Tibial nerve (tissue), 4 donors: ENCODE data around the gene CDCA3. TPM values are rescaled to one million over a fixed set of nuclear protein-coding genes. Genes with fewer than 3 reads are reported as not detected.

ENCODE experiments used
- DNase-seq, 2 donors: peaks; one replicate each; pipeline ENCODE4 v3.0.0-alpha.2; 2019; ENCODE audit warnings: low spot score in 2 of 2
- H3K27ac ChIP-seq, 4 donors: fragments of 200-600 bp; sonication (generic) in 3 of 4; one replicate each; pipeline ENCODE4 v1.5.1; 2017 to 2019; ENCODE audit warnings: mild to moderate bottlenecking in 1 of 4
- H3K27me3 ChIP-seq, 2 donors: fragments of 200-600 bp; sonication (generic) in 1 of 2; one replicate each; pipeline versions ENCODE4 v1.5.1 to v1.6.0; 2017 to 2019
- H3K36me3 ChIP-seq, 3 donors: fragments of 200-600 bp; sonication (generic); one replicate each; pipeline ENCODE4 v1.5.1; 2018 to 2019
- H3K4me1 ChIP-seq, 4 donors: fragments of 200-600 bp; sonication (generic) in 3 of 4; one replicate each; pipeline ENCODE4 v1.5.1; 2017 to 2019
- H3K4me3 ChIP-seq, 4 donors: fragments of 200-600 bp; sonication (generic) in 3 of 4; one replicate each; pipeline ENCODE4 v1.5.1; 2017 to 2019; ENCODE audit warnings: mild to moderate bottlenecking in 1 of 4, moderate library complexity in 1 of 4
- H3K9me3 ChIP-seq, 4 donors: fragments of 200-600 bp; sonication (generic) in 3 of 4; one replicate each; pipeline ENCODE4 v1.5.1; 2017 to 2019
- CTCF ChIP-seq, 5 experiments: fragments of 200-600 bp in 3 of 5; fragments of 450-650 bp in 2 of 5; sonication (generic) in 3 of 5; IDR thresholded peaks; one replicate each; pipeline ENCODE4 v1.5.1; 2016 to 2019; ENCODE audit warnings: antibody characterized with exemption in 5 of 5, mild to moderate bottlenecking in 3 of 5, moderate library complexity in 2 of 5
- EP300 ChIP-seq, 2 donors: sonication (generic); formaldehyde crosslinking; IDR thresholded peaks; one replicate each; pipeline ENCODE4 v1.6.1; 2017; ENCODE audit warnings: antibody characterized with exemption in 2 of 2, mild to moderate bottlenecking in 1 of 2
- POLR2A ChIP-seq, 2 donors: fragments of 450-650 bp; IDR thresholded peaks; one replicate each; pipeline ENCODE4 v1.6.1; 2017; ENCODE audit warnings: antibody characterized with exemption in 2 of 2, mild to moderate bottlenecking in 2 of 2, moderate library complexity in 2 of 2
- WGBS, 2 donors: methylation state at CpG; one replicate each; pipeline ENCODE4 v1.1.5; 2018; 5-methylcytosine and 5-hydroxymethylcytosine counted together
- total RNA-seq, 4 donors: library from RNA; depleted of rRNA; stranded (reverse); fragments of >200 nt; gene quantifications; one replicate each; pipeline ENCODE4 v1.1.0, GENCODE V29; 2016

Gene CDCA3
- total RNA-seq, 4 donors from 2014 or later: 0.21 to 19.4 (median 3.6) TPM

GRCh38 chr12:6853626-6854025 lies 2.5 kb upstream of the CDCA3 start:
- Histone ChIP-seq H3K27ac (peak overlapping the region in 3 of 4 donors; percentile 24 to 94 (median 88)), H3K4me1 (peaks cover 0 to 23% (median 14%) of the 10 kb centered on the region in 4 donors), H3K9me3 (no peaks in the 10 kb centered on the region), H3K4me3 (no peak overlapping the region), H3K27me3 (no peaks in the 10 kb centered on the region), H3K36me3 (peaks cover 2 to 46% (median 5%) of the 10 kb centered on the region in 3 donors)
- TF ChIP-seq CTCF (IDR thresholded peaks at IDR 0.05) (no peak), EP300 (IDR thresholded peaks at IDR 0.05) (no peak), POLR2A (IDR thresholded peaks at IDR 0.05) (no peak)
- no peak for DNase-seq
- 76 to 81% methylated on average over 1 of the region's 1 CpG for WGBS, 2 donors

GRCh38 chr12:6852651-6853354 lies 1.7 kb upstream of the CDCA3 start:
- peaks cover 0 to 23% (median 14%) of the 10 kb centered on the region in 4 donors for H3K4me1 ChIP-seq
- H3K36me3 ChIP-seq: peaks cover 2 to 45% (median 5%) of the 10 kb centered on the region in 3 donors
- WGBS, 2 donors: 1 to 2% methylated on average over 18 of the region's 18 CpGs
- H3K4me3 ChIP-seq: peak overlapping the region; percentile 14 to 84 (median 66)
- H3K9me3 ChIP-seq: no peaks in the 10 kb centered on the region
- no peaks in the 10 kb centered on the region for H3K27me3 ChIP-seq
- peak overlapping the region; percentile 24 to 94 (median 63) for H3K27ac ChIP-seq
- no peak for DNase-seq
- TF ChIP-seq POLR2A (IDR thresholded peaks at IDR 0.05): no peak
- no peak for TF ChIP-seq EP300 (IDR thresholded peaks at IDR 0.05)
- TF ChIP-seq CTCF (IDR thresholded peaks at IDR 0.05): no peak

GRCh38 chr12:6851921-6852650 lies 1.0 kb upstream of the CDCA3 start, which contains the start of gene USP5:
TSS of gene USP5 (plus strand) at chr12:6852150. CDS start at chr12:6852180, 30 bp downstream.
- no peaks in the 10 kb centered on the region for H3K9me3 ChIP-seq
- no peaks in the 10 kb centered on the region for H3K27me3 ChIP-seq
- H3K4me1 ChIP-seq: peaks cover 0 to 23% (median 14%) of the 10 kb centered on the region in 4 donors
- TF ChIP-seq EP300 (IDR thresholded peaks at IDR 0.05) (peak; percentile 27 to 88), POLR2A (IDR thresholded peaks at IDR 0.05) (peak in 1 of 2 donors; percentile 58), CTCF (IDR thresholded peaks at IDR 0.05) (peak in 2 of 5 experiments; percentile 9 to 41)
- H3K4me3 ChIP-seq: peak within 1 kb of the TSS; percentile 62 to 84 (median 67)
- H3K27ac ChIP-seq: peak within 1 kb of the TSS; percentile 86 to 99 (median 94)
- peaks cover 2 to 45% (median 5%) of the 10 kb centered on the region in 3 donors for H3K36me3 ChIP-seq
- DNase-seq: peak; percentile 95 to 96
- WGBS, 2 donors: 0 to 1% methylated on average over 23 to 55 of the region's 65 CpGs

- no peaks in the 10 kb centered on the region for H3K9me3 ChIP-seq
- peaks cover 0 to 45% (median 0%) of the 10 kb centered on the region in 3 donors for H3K36me3 ChIP-seq
- H3K27ac ChIP-seq: peak overlapping the region in 3 of 4 donors; percentile 55 to 99 (median 94)
- peaks cover 0 to 23% (median 14%) of the 10 kb centered on the region in 4 donors for H3K4me1 ChIP-seq
- WGBS, 2 donors: 29 to 36% methylated on average over 16 of the region's 16 CpGs
- TF ChIP-seq CTCF (IDR thresholded peaks at IDR 0.05): no peak
- TF ChIP-seq EP300 (IDR thresholded peaks at IDR 0.05): no peak
- no peak for TF ChIP-seq POLR2A (IDR thresholded peaks at IDR 0.05)
- H3K27me3 ChIP-seq: no peaks in the 10 kb centered on the region
- no peak for DNase-seq
- H3K4me3 ChIP-seq: peak overlapping the region; percentile 62 to 84 (median 67)
Measured at GRCh38 chr12:6850796-6851152, 312 bp downstream of the CDCA3 start.
